ENCODE measurements around the gene MREG. TPM values are rescaled to one million over a fixed set of nuclear protein-coding genes. Genes with fewer than 3 reads are reported as not detected.

MREG gene
- polyA plus RNA-seq, 3 donors: 0.14 to 0.47 TPM; not detected in 1

DNA sequence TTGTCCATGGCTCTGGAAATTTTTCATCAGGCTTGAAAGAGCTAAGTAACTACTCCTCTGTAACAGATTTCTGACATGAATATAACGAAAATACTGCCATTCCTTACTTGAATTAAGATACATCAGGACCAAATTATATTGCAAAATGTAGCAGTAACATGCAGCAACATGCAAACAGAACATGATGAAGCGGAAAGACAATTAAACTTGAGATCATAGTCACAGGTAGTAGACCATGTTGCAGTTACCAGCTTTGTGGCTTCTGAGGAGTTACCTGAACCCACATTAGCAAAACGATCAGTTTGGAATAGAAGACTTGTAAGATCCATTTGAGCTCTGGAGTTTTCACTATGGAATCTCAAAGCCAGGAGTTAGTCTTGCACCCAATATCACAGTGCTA lies 76.2 kb downstream of the MREG start:
- Histone ChIP-seq H4K20me1 (ENCODE audit: insufficient read depth, low read length) (no peaks in the 10 kb centered on the region), H3K27ac (ENCODE audit: low read depth in 1 of 2, low read length in 2 of 2) (no peak overlapping the region), H3K4me2 (replicated peaks; ENCODE audit: extremely low read depth, low read length, poor library complexity, severe bottlenecking) (no peak overlapping the region), H3K9ac (ENCODE audit: insufficient read depth, low read length, poor library complexity, severe bottlenecking) (no peak overlapping the region), H3K36me3 (replicated peaks in 1 of 2; ENCODE audit: control insufficient read depth in 1 of 2, insufficient read depth in 2 of 2, low read length in 2 of 2) (no peaks in the 10 kb centered on the region), H3K4me3 (replicated peaks in 1 of 3; ENCODE audit: low read depth in 2 of 3, low read length in 3 of 3) (no peak overlapping the region), H3K79me2 (ENCODE audit: insufficient read depth, low read length) (no peaks in the 10 kb centered on the region), H3K9me3 (replicated peaks in 1 of 2; ENCODE audit: control insufficient read depth in 1 of 2, insufficient read depth in 1 of 2, low read length in 2 of 2) (no peaks in the 10 kb centered on the region), H3K27me3 (ENCODE audit: control insufficient read depth in 2 of 2, insufficient read depth in 2 of 2, low read length in 2 of 2) (no peaks in the 10 kb centered on the region), H2AFZ (ENCODE audit: insufficient read depth, low read depth, low read length, poor library complexity, severe bottlenecking) (no peak overlapping the region), H3K4me1 (ENCODE audit: control insufficient read depth in 1 of 2, insufficient read depth in 2 of 2, low read length in 2 of 2) (no peaks in the 10 kb centered on the region)
- no peaks in the 10 kb centered on the region for H3K4me1 Mint-ChIP-seq
- peaks cover 6 to 13% of the 10 kb centered on the region in 2 donors for H3K36me3 Mint-ChIP-seq
- H3K27me3 Mint-ChIP-seq (ENCODE audit: low read depth in 3 of 3): peaks cover 0 to 7% (median 2%) of the 10 kb centered on the region in 3 donors
- H3K4me3 Mint-ChIP-seq: no peak overlapping the region
- no peak for DNase-seq
- TF ChIP-seq, protein P1, sequence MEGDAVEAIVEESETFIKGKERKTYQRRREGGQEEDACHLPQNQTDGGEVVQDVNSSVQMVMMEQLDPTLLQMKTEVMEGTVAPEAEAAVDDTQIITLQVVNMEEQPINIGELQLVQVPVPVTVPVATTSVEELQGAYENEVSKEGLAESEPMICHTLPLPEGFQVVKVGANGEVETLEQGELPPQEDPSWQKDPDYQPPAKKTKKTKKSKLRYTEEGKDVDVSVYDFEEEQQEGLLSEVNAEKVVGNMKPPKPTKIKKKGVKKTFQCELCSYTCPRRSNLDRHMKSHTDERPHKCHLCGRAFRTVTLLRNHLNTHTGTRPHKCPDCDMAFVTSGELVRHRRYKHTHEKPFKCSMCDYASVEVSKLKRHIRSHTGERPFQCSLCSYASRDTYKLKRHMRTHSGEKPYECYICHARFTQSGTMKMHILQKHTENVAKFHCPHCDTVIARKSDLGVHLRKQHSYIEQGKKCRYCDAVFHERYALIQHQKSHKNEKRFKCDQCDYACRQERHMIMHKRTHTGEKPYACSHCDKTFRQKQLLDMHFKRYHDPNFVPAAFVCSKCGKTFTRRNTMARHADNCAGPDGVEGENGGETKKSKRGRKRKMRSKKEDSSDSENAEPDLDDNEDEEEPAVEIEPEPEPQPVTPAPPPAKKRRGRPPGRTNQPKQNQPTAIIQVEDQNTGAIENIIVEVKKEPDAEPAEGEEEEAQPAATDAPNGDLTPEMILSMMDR (IDR thresholded peaks at IDR 0.05): no peak
- intact Hi-C loops (cut with micrococcal nuclease): no loop called here
- 87% methylated on average over 3 of the region's 3 CpGs for WGBS (ENCODE audit: insufficient coverage)
- H3K27ac Mint-ChIP-seq: no peak overlapping the region
- no peaks in the 10 kb centered on the region for H3K9me3 Mint-ChIP-seq

DNA sequence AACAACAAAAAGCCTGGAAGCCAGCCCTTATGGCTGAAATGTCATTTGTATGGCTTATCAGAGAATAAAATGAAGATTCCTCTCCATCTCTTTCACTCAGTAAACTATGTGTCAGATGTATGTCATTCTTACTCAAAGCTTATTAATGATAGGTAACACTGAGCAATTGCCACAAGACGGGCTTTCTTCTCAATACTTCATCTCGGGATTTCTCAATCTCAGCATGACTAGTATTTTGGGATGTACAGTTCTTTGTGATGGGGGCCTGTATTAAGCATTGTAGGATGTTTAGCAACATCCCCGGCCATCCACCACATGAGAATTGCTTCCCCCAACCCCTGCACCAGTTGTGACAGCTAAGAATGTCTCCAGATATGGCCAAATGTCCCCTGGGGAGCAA lies 80.2 kb downstream of the MREG start:
- no peak for DNase-seq
- TF ChIP-seq, protein P1 (IDR thresholded peaks at IDR 0.05): no peak
- Histone ChIP-seq H3K4me1 (ENCODE audit: control insufficient read depth in 1 of 2, insufficient read depth in 2 of 2, low read length in 2 of 2) (peaks cover 0 to 8% of the 10 kb centered on the region in 2 donors), H4K20me1 (ENCODE audit: insufficient read depth, low read length) (no peaks in the 10 kb centered on the region), H3K4me2 (replicated peaks; ENCODE audit: extremely low read depth, low read length, poor library complexity, severe bottlenecking) (no peak overlapping the region), H3K4me3 (replicated peaks in 1 of 3; ENCODE audit: low read depth in 2 of 3, low read length in 3 of 3) (no peak overlapping the region), H3K27ac (ENCODE audit: low read depth in 1 of 2, low read length in 2 of 2) (no peak overlapping the region), H2AFZ (ENCODE audit: insufficient read depth, low read depth, low read length, poor library complexity, severe bottlenecking) (no peak overlapping the region), H3K27me3 (ENCODE audit: control insufficient read depth in 2 of 2, insufficient read depth in 2 of 2, low read length in 2 of 2) (no peaks in the 10 kb centered on the region), H3K9me3 (replicated peaks in 1 of 2; ENCODE audit: control insufficient read depth in 1 of 2, insufficient read depth in 1 of 2, low read length in 2 of 2) (no peaks in the 10 kb centered on the region), H3K9ac (ENCODE audit: insufficient read depth, low read length, poor library complexity, severe bottlenecking) (no peak overlapping the region), H3K36me3 (replicated peaks in 1 of 2; ENCODE audit: control insufficient read depth in 1 of 2, insufficient read depth in 2 of 2, low read length in 2 of 2) (no peaks in the 10 kb centered on the region), H3K79me2 (ENCODE audit: insufficient read depth, low read length) (no peaks in the 10 kb centered on the region)
- H3K4me3 Mint-ChIP-seq: no peak overlapping the region
- peaks cover 8% of the 10 kb centered on the region for H3K4me1 Mint-ChIP-seq
- H3K27ac Mint-ChIP-seq: no peak overlapping the region
- no CpG with 5 or more reads among the region's 3 CpGs for WGBS (ENCODE audit: insufficient coverage)
- no peaks in the 10 kb centered on the region for H3K36me3 Mint-ChIP-seq
- intact Hi-C loops (cut with micrococcal nuclease): loop anchor here in 1 of 2 donors (5.0 kb wide), 1 partner anchor 481 kb away; no protein-coding TSS in a partner anchor
- H3K27me3 Mint-ChIP-seq (ENCODE audit: low read depth in 3 of 3): peaks cover 0 to 11% (median 11%) of the 10 kb centered on the region in 3 donors
- H3K9me3 Mint-ChIP-seq: no peaks in the 10 kb centered on the region
